IMR-90 (cell line): Measurements from ENCODE around the gene KIF1A.

Source experiments
- BHLHE40 ChIP-seq: fragments of 150-350 bp; IDR thresholded peaks from 2 replicates; pipeline ENCODE4 v1.6.1; 2016; ENCODE audit warnings: mild to moderate bottlenecking, low read depth, low read length
- CEBPB ChIP-seq: IDR thresholded peaks from 2 replicates; pipeline ENCODE4 v1.6.1; 2012; ENCODE audit warnings: low read depth, low read length, improper control_type of control experiment
- CHD1 ChIP-seq: IDR thresholded peaks from 2 replicates; pipeline ENCODE4 v1.6.1; 2012; ENCODE audit warnings: low read depth, low read length, improper control_type of control experiment
- CTCF ChIP-seq: conservative IDR thresholded peaks from 2 replicates; pipeline ENCODE4 v1.5.1; 2012; ENCODE audit warnings: mild to moderate bottlenecking, low read depth, low read length, improper control_type of control experiment
- ELK1 ChIP-seq: fragments of 150-350 bp; IDR thresholded peaks from 2 replicates; pipeline ENCODE4 v1.6.1; 2016; ENCODE audit warnings: low read depth, mild to moderate bottlenecking, low read length, moderate library complexity, borderline replicate concordance
- FOS ChIP-seq: fragments of 150-350 bp; IDR thresholded peaks from 2 replicates; pipeline ENCODE4 v1.6.1; 2016; ENCODE audit warnings: low read depth, low read length
- MAFK ChIP-seq: IDR thresholded peaks from 2 replicates; pipeline ENCODE4 v1.6.1; 2012; ENCODE audit warnings: low read depth, low read length, improper control_type of control experiment
- MAZ ChIP-seq: IDR thresholded peaks from 2 replicates; pipeline ENCODE4 v1.6.1; 2012; ENCODE audit warnings: low read depth, mild to moderate bottlenecking, low read length, improper control_type of control experiment, moderate library complexity, borderline replicate concordance
- MXI1 ChIP-seq: IDR thresholded peaks from 2 replicates; pipeline ENCODE4 v1.6.1; 2012; ENCODE audit warnings: low read depth, mild to moderate bottlenecking, low read length, moderate library complexity, borderline replicate concordance
- POLR2A ChIP-seq: IDR thresholded peaks from 2 replicates; pipeline ENCODE4 v1.6.1; 2012; ENCODE audit warnings: mild to moderate bottlenecking, low read depth, low read length
- RAD21 ChIP-seq: IDR thresholded peaks from 2 replicates; pipeline ENCODE4 v1.6.1; 2012; ENCODE audit warnings: low read length, improper control_type of control experiment
- RFX5 ChIP-seq: IDR thresholded peaks from 2 replicates; pipeline ENCODE4 v1.8.0; 2012; ENCODE audit warnings: low read depth, mild to moderate bottlenecking, low read length, moderate library complexity
- SMC3 ChIP-seq: fragments of 150-350 bp; IDR thresholded peaks from 2 replicates; pipeline ENCODE4 v1.6.1; 2016; ENCODE audit warnings: low read depth, mild to moderate bottlenecking, antibody characterized with exemption, low read length, moderate library complexity
- USF2 ChIP-seq: fragments of 150-350 bp; IDR thresholded peaks from 2 replicates; pipeline ENCODE4 v1.6.1; 2017; ENCODE audit warnings: mild to moderate bottlenecking, antibody characterized with exemption, low read length, low read depth

GRCh38 chr2:240803191-240803590, 16.8 kb downstream of the KIF1A start:
- TF ChIP-seq ELK1: no peak
- no peak for TF ChIP-seq CTCF
- TF ChIP-seq RFX5: no peak
- TF ChIP-seq POLR2A: no peak
- no peak for TF ChIP-seq RAD21
- no peak for TF ChIP-seq CHD1
- TF ChIP-seq SMC3: no peak
- TF ChIP-seq USF2: no peak
- no peak for TF ChIP-seq FOS
- no peak for TF ChIP-seq MAFK
- TF ChIP-seq CEBPB: no peak
- TF ChIP-seq MXI1: no peak
- TF ChIP-seq MAZ: no peak
- no peak for TF ChIP-seq BHLHE40
